K562 (cell line): ENCODE measurements around the gene TBC1D17. TPM values are rescaled to one million over a fixed set of nuclear protein-coding genes. Genes with fewer than 3 reads are reported as not detected.

Experiments
- ATF1 ChIP-seq, 2 experiments: fragments of 450-650 bp in 1 of 2; IDR thresholded peaks; 2 replicates each; pipeline ENCODE4 v1.6.1; 2016; ENCODE audit warnings: missing compliant biosample characterization in 1 of 2, missing genetic modification characterization in 1 of 2
- BACH1 ChIP-seq: fragments of 200-800 bp; sonication (Bioruptor generic); IDR thresholded peaks from 2 replicates; pipeline ENCODE4 v1.6.1; 2016; ENCODE audit warnings: missing genetic modification characterization, missing compliant biosample characterization
- EP400 ChIP-seq: fragments of 450-650 bp; IDR thresholded peaks from 2 replicates; pipeline ENCODE4 v1.6.1; 2017; ENCODE audit warnings: antibody characterized with exemption, mild to moderate bottlenecking, moderate library complexity
- PCBP1 ChIP-seq: fragments of 200-400 bp; formaldehyde crosslinking; IDR thresholded peaks from 2 replicates; pipeline ENCODE4 v1.6.1; 2018; ENCODE audit warnings: mild to moderate bottlenecking, low read depth, low read length; ENCODE audit not compliant: poor library complexity, severe bottlenecking
- POLR2G ChIP-seq: fragments of 200-400 bp; formaldehyde crosslinking; IDR thresholded peaks from 2 replicates; pipeline ENCODE4 v1.6.1; 2017; ENCODE audit warnings: low read depth, mild to moderate bottlenecking, antibody characterized with exemption, low read length, moderate library complexity
- RBM22 ChIP-seq: fragments of 200-400 bp; formaldehyde crosslinking; IDR thresholded peaks from 2 replicates; pipeline ENCODE4 v1.6.1; 2018; ENCODE audit warnings: low read length, low read depth; ENCODE audit not compliant: poor library complexity, severe bottlenecking
- RERE ChIP-seq: sonication (generic); formaldehyde crosslinking; IDR thresholded peaks from 2 replicates; pipeline ENCODE4 v1.8.0; 2023; ENCODE audit warnings: missing genetic modification reagents, mild to moderate bottlenecking, borderline replicate concordance
- RNF219 ChIP-seq: fragments of 250-450 bp; sonication (Bioruptor Pico); IDR thresholded peaks from 2 replicates; pipeline ENCODE4 v1.5.0; 2022; ENCODE audit warnings: mild to moderate bottlenecking
- TCF15 ChIP-seq: fragments of 250-450 bp; sonication (Bioruptor Pico); IDR thresholded peaks from 2 replicates; pipeline ENCODE4 v1.8.0; 2022; ENCODE audit warnings: moderate library complexity, mild to moderate bottlenecking, inconsistent platforms
- THAP12 ChIP-seq: fragments of 250-450 bp; sonication (Bioruptor Pico); IDR thresholded peaks from 2 replicates; pipeline ENCODE4 v1.9.0; 2021; ENCODE audit warnings: mild to moderate bottlenecking, inconsistent platforms
- ZBTB12 ChIP-seq: fragments of 250-450 bp; sonication (Bioruptor Pico); IDR thresholded peaks from 2 replicates; pipeline ENCODE4 v1.4.0; 2020
- ZBTB17 ChIP-seq: fragments of 450-650 bp; formaldehyde crosslinking; IDR thresholded peaks from 2 replicates; pipeline ENCODE4 v1.4.0; 2020; ENCODE audit warnings: mild to moderate bottlenecking
- ZNF347 ChIP-seq: fragments of 450-650 bp; formaldehyde crosslinking; IDR thresholded peaks from 2 replicates; pipeline ENCODE4 v1.4.0; 2020; ENCODE audit warnings: low read depth, mild to moderate bottlenecking, moderate library complexity
- polyA plus RNA-seq, 8 experiments: library from polyadenylated mRNA; depleted of rRNA in 4 of 8; stranded (reverse) in 5 of 8; unstranded in 3 of 8; fragments of >200 nt; fragmentation: Nextera tagmentation in 2 of 8; fragmentation: Illumina TruSeq in 1 of 8; extraction: Ambion mirVana in 2 of 8; extraction: Trizol in 1 of 8; gene quantifications; 2 replicates each; pipeline versions ENCODE4 v1.2.1 to v1.2.3, GENCODE V29; 2011 to 2014; ENCODE audit warnings: inconsistent platforms in 1 of 8, missing spikeins in 1 of 8
- total RNA-seq, 7 experiments: library from RNA; depleted of rRNA in 6 of 7; stranded (reverse); fragments of >200 nt in 6 of 7; fragmentation: Illumina TruSeq in 2 of 7; extraction: Trizol in 2 of 7; gene quantifications; 2 replicates each; pipeline versions ENCODE4 v1.2.1 to v1.2.3, GENCODE V29; 2011 to 2021; ENCODE audit warnings: low replicate concordance in 1 of 7

The TBC1D17 gene
- total and polyA plus RNA-seq, 9 of the 15 experiments (the other 6 are each of a cell fraction or from before 2014, with no cell fraction given) = 0.42 to 16.0 (median 3.8) TPM

- TF ChIP-seq THAP12 (peak; percentile 10; the same call in 1 of the 2 replicates), RBM22 (no peak), BACH1 (no peak), ZBTB17 (CRISPR knock-in tag) (no peak), RERE (CRISPR knock-in tag) (peak; percentile 34; the same call in 1 of the 2 replicates), PCBP1 (peak; percentile 2), ATF1 (CRISPR knock-in tag; IDR thresholded peaks at IDR 0.05) (no peak), ATF1 (tag; IDR thresholded peaks at IDR 0.05) (peak; percentile 79), POLR2G (no peak; the same call in 1 of the 2 replicates), ZBTB12 (no peak), EP400 (peak; percentile 75; the same call in 1 of the 2 replicates), RNF219 (CRISPR knock-in tag) (no peak), ZNF347 (CRISPR knock-in tag) (no peak), TCF15 (CRISPR knock-in tag) (no peak)
Measured at GRCh38 chr19:49890349-49891311, 13.1 kb downstream of the TBC1D17 start (continued).
